ENCODE measurements around the gene SHROOM3. TPM values are rescaled to one million over a fixed set of nuclear protein-coding genes. Genes with fewer than 3 reads are reported as not detected.

Gene SHROOM3
- total and polyA plus RNA-seq, 2 donors (not counting 3 experiments of a cell fraction or from before 2014, with no cell fraction given) = 2.7 to 6.7 TPM

GRCh38 chr4:76514087-76514486 is 79.1 kb downstream of the SHROOM3 start:
- no peak overlapping the region for H3K4me2 ChIP-seq (ENCODE audit: insufficient read depth, low read length)
- dilution Hi-C loops (cut with MboI; ENCODE audit: extremely low pct_ligation_motif_present, low sequenced_read_pairs) = no loop called here
- no peaks in the 10 kb centered on the region for H3K36me3 ChIP-seq (ENCODE audit: control insufficient read depth in 2 of 2, extremely low read depth in 1 of 2, insufficient read depth in 2 of 2, low read length in 2 of 2)
- H4K20me1 ChIP-seq (replicated peaks; ENCODE audit: control insufficient read depth, extremely low read depth, insufficient read depth, low read length) = no peaks in the 10 kb centered on the region
- H3K4me3 ChIP-seq (replicated peaks in 1 of 3; ENCODE audit: insufficient read depth in 1 of 3, low read depth in 1 of 3, low read length in 3 of 3) = no peak overlapping the region
- no peak overlapping the region for H3K27ac ChIP-seq (ENCODE audit: insufficient read depth, low read depth, low read length)
- no TSS peak for BruUV-seq (replicated peaks)
- no peak overlapping the region for H3K9ac ChIP-seq (replicated peaks; ENCODE audit: extremely low read depth, insufficient read depth, low read length)
- ChIA-PET CTCF (interaction anchor here (1.8 kb wide), 1 partner anchor 689 kb away, joined by 11 read pairs; no protein-coding TSS in a partner anchor), POLR2A (no interaction called here)
- intact Hi-C loops (cut with micrococcal nuclease) = loop anchor here (5.0 kb wide), 1 partner anchor 188 kb away; no protein-coding TSS in a partner anchor
- H2AFZ ChIP-seq (ENCODE audit: low read depth, low read length) = no peak overlapping the region
- H3K4me1 ChIP-seq (ENCODE audit: control insufficient read depth, extremely low read depth, insufficient read depth, low read length) = no peaks in the 10 kb centered on the region
- no peaks in the 10 kb centered on the region for H3K79me2 ChIP-seq (ENCODE audit: control insufficient read depth, insufficient read depth, low read length)
- DNase-seq (ENCODE audit: low read depth, low spot score) = no peak
- FAIRE-seq = no peak
- TF ChIP-seq POLR2AphosphoS5 (IDR thresholded peaks at IDR 0.05; ENCODE audit: insufficient read depth, low read depth, low read length) (no peak), CTCF (IDR thresholded peaks at IDR 0.05; ENCODE audit: extremely low read depth in 1 of 2, insufficient read depth in 1 of 2, low read depth in 1 of 2, low read length in 2 of 2) (no peak), JUN (IDR thresholded peaks at IDR 0.05; ENCODE audit: borderline replicate concordance, insufficient read depth, insufficient read length, low read depth) (no peak), GATA2 (IDR thresholded peaks at IDR 0.05; ENCODE audit: insufficient read depth, insufficient read length, low read depth, low read length) (no peak), MYC (IDR thresholded peaks at IDR 0.05; ENCODE audit: low read depth, low read length) (no peak), MAX (IDR thresholded peaks at IDR 0.05; ENCODE audit: insufficient read depth, insufficient read length) (no peak), FOS (IDR thresholded peaks at IDR 0.05; ENCODE audit: borderline replicate concordance, insufficient read depth, low read length) (no peak), POLR2A (IDR thresholded peaks at IDR 0.05; ENCODE audit: low read depth, low read length) (no peak), EZH2 (IDR thresholded peaks at IDR 0.05; ENCODE audit: borderline replicate concordance, low read depth, low read length, severe bottlenecking) (no peak)
- no peaks in the 10 kb centered on the region for H3K9me3 ChIP-seq (replicated peaks; ENCODE audit: control insufficient read depth, insufficient read depth, low read length)
- H3K9me1 ChIP-seq (replicated peaks; ENCODE audit: control insufficient read depth, extremely low read depth, insufficient read depth, low read length) = no peaks in the 10 kb centered on the region
- H3K27me3 ChIP-seq (ENCODE audit: control insufficient read depth in 2 of 2, insufficient read depth in 2 of 2, low read length in 2 of 2) = no peaks in the 10 kb centered on the region

All from endothelial cell of umbilical vein (primary cell).